NOMO-1 treated with DMSO at 0.1 percent for 48 hours (cell line): ENCODE results near the gene AFAP1L2.

Experiments
- DNase-seq: peaks from one replicate; lab custom pipeline; 2025; ENCODE audit not compliant: unreplicated experiment; lab: John Stamatoyannopoulos, UW

Gene AFAP1L2

GRCh38 chr10:114295393-114295792 is 108.9 kb downstream of the AFAP1L2 start:
- DNase-seq = no peak

GRCh38 chr10:114294549-114294948 is 109.8 kb downstream of the AFAP1L2 start:
- no peak for DNase-seq

DNA sequence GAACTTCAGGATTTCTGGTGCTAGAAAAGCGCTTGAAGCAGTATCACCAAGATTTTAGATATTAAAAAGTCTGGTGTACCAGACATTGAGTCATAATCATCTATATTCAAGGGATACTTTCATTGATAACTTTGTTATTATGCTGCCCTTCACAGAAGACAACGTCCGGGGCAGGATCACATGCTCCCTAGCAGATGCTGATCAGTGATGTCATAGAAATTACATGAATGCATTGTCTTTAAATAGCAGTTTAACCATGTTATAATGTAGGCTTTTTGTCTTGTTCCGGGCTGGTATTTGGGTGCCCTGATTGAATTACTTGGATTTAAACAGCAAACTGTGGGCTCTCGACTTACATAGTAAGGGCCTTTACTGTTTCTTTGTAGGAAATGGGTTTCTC is 111.2 kb downstream of the AFAP1L2 start:
- DNase-seq = no peak

- DNase-seq = no peak
Observed at GRCh38 chr10:114291516-114291915, 112.8 kb downstream of the AFAP1L2 start.

- DNase-seq = no peak
Observed at GRCh38 chr10:114291076-114291475, 113.2 kb downstream of the AFAP1L2 start.

- no peak for DNase-seq
Observed at GRCh38 chr10:114290038-114290437, 114.3 kb downstream of the AFAP1L2 start.

DNA sequence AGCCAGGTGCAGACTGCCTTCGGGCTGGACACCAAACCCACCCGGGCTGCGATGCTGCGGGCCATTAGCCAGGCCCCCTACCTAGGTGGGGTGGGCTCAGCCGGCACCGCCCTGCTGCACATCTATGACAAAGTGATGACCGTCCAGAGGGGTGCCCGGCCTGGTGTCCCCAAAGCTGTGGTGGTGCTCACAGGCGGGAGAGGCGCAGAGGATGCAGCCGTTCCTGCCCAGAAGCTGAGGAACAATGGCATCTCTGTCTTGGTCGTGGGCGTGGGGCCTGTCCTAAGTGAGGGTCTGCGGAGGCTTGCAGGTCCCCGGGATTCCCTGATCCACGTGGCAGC is 115.2 kb downstream of the AFAP1L2 start:
- DNase-seq = no peak

DNA sequence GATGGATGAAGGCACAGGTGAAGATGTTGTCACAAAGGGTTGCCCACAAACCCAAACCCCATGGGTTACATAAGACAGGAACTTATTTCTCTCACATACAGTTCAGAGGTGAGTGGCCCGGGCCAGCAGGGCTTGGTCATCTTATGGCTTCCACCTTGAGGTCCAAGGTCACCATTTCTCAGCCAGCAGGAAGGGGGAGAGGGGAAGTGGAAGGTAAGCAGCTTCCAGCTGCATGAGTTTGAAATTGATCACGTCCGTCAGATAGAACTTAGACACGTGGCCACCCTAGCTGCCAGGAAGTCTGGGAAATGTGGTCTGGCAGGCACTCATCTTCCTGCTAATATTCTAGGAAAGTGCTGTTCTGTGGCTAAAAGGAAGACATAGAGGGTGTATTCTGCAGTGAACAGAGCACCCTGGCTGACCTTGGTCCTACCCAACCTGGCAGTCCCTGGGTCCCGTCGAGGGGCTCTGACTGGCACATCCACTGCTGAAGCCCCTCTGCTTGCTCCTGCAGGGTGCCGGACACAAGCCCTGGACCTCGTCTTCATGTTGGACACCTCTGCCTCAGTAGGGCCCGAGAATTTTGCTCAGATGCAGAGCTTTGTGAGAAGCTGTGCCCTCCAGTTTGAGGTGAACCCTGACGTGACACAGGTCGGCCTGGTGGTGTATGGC is 115.7 kb downstream of the AFAP1L2 start:
- no peak for DNase-seq

GRCh38 chr10:114286921-114287320 is 117.4 kb downstream of the AFAP1L2 start:
- DNase-seq = no peak

DNA sequence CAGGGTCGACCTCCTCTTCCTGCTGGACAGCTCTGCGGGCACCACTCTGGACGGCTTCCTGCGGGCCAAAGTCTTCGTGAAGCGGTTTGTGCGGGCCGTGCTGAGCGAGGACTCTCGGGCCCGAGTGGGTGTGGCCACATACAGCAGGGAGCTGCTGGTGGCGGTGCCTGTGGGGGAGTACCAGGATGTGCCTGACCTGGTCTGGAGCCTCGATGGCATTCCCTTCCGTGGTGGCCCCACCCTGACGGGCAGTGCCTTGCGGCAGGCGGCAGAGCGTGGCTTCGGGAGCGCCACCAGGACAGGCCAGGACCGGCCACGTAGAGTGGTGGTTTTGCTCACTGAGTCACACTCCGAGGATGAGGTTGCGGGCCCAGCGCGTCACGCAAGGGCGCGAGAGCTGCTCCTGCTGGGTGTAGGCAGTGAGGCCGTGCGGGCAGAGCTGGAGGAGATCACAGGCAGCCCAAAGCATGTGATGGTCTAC is 118.3 kb downstream of the AFAP1L2 start:
- DNase-seq = no peak

- no peak for DNase-seq
Observed at GRCh38 chr10:114284346-114285071, 119.8 kb downstream of the AFAP1L2 start.

DNA sequence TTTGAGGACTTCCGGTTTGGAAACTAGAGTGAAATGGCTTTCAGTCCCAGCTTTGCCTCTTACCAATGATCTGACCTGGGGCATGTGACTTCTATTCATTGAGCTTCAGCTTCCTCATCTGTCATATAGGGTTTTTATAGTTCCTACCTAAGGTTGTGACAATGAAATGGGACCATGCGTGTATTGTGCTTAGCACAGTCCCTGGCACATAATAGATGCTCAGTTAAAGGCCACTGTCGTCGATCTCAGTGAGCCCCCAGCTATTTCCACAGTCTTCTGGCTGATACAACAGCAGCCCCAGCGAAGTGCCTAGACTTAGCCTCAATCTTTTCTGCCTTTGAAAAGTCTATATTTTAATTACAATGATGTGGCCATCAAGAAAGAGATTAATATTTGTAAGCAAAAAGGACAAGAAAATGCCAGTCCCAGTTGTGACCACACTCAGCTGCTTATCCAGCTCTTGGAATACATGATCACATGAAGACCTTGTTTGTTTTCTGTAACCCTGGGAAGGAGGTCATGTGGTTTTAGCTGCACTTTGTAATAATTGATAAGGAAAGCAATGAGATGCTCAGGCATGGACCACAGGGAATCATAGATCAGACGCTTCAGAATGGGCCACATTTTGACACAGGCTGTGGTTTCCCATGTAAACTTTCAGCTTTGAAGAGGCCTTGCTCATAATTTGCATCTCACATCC is 120.6 kb downstream of the AFAP1L2 start:
- no peak for DNase-seq

DNA sequence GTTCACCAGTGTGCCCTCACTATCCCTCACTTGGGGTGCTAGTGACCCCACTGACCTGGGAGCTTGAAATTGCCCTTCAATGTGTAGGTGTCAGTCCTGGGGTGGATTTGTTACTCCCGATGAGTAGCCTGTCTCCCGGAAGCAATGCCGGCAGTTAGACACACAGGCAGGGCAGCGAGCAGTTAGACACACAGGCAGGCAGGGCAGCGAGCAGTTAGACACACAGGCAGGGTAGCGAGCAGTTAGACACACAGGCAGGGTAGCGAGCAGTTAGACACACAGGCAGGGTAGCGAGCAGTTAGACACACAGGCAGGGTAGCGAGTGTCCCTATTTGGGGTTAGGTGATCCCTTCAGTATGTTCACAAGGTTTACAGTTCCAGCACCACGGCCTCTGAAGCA is 121.2 kb downstream of the AFAP1L2 start:
- no peak for DNase-seq

- DNase-seq = no peak
Observed at GRCh38 chr10:114282526-114282925, 121.8 kb downstream of the AFAP1L2 start.

GRCh38 chr10:114281461-114281860 is 122.8 kb downstream of the AFAP1L2 start:
- no peak for DNase-seq

DNA sequence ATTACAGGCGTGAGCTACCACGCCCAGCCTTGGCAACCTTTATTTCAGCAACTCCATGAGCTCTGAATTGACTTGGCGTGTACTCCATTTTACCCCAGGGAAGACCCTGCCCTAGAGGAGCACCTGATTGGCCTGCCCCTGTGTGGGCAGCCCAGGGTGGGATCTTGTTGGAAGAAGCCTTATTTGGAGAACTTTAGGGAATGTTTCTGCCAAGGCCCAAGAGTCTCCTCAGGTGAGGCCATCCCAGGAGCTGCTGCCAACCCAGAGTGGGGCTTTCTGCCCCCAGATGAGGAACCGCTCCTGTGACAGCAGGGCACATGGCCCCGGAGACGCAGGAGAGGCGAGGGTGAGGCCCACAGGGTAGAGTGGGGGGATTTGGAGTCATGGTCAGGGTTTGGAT is 123.3 kb downstream of the AFAP1L2 start:
- no peak for DNase-seq

- no peak for DNase-seq
Observed at GRCh38 chr10:114279901-114280644, 124.2 kb downstream of the AFAP1L2 start.

DNA sequence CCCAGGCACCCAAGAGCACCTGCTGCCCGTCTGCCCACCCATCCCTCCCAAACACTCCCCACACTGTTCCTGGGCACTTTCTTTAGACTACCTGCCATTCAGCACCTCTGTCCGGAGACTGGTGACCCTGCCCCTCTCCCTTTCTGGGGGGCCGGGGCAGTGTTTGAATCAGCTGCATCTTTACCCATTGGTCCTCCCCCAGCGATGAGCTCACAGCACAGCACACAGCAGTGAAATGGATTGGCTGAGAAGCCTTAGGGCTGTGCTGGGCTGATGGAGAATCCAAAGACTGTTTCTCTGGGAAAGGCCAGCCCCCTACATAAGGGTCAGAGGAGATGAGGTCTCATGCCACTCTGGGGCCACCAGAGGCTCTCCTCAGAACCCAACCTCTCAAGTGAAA is 125.0 kb downstream of the AFAP1L2 start:
- DNase-seq = no peak

- DNase-seq = no peak
Observed at GRCh38 chr10:114278884-114279191, 125.5 kb downstream of the AFAP1L2 start.

- DNase-seq = no peak
Observed at GRCh38 chr10:114278140-114278883, 126.0 kb downstream of the AFAP1L2 start.

GRCh38 chr10:114276671-114277070 is 127.6 kb downstream of the AFAP1L2 start:
- DNase-seq = no peak
